ENCODE results near the gene FAHD2A. TPM values are rescaled to one million over a fixed set of nuclear protein-coding genes. Genes with fewer than 3 reads are reported as not detected.
"Not testable (repeated sequence)": the region's sequence is repeated elsewhere in the genome, so short reads cannot be mapped to it uniquely, and the experiment has no call there.

The FAHD2A gene
- polyA plus RNA-seq, 1 donor from 2014 or later: 11.9 TPM

- Mint-ChIP-seq H3K36me3 (peaks cover 1% of the 10 kb centered on the region), H3K4me3 (no peak overlapping the region), H3K27me3 (peaks cover 1% of the 10 kb centered on the region), H3K9me3 (no peaks in the 10 kb centered on the region), H3K27ac (no peak overlapping the region), H3K4me1 (no peaks in the 10 kb centered on the region)
Measured at GRCh38 chr2:95391641-95392310, 10.7 kb upstream of the FAHD2A start.

- peaks cover 1% of the 10 kb centered on the region for H3K27me3 Mint-ChIP-seq
- H3K4me1 Mint-ChIP-seq: no peaks in the 10 kb centered on the region
- no peak overlapping the region for H3K4me3 Mint-ChIP-seq
- H3K36me3 Mint-ChIP-seq: peaks cover 1% of the 10 kb centered on the region
- H3K9me3 Mint-ChIP-seq: no peaks in the 10 kb centered on the region
- peak overlapping the region in 1 of 3 donors; percentile 57 for H3K27ac Mint-ChIP-seq
Measured at GRCh38 chr2:95392320-95392719, 10.2 kb upstream of the FAHD2A start.

DNA sequence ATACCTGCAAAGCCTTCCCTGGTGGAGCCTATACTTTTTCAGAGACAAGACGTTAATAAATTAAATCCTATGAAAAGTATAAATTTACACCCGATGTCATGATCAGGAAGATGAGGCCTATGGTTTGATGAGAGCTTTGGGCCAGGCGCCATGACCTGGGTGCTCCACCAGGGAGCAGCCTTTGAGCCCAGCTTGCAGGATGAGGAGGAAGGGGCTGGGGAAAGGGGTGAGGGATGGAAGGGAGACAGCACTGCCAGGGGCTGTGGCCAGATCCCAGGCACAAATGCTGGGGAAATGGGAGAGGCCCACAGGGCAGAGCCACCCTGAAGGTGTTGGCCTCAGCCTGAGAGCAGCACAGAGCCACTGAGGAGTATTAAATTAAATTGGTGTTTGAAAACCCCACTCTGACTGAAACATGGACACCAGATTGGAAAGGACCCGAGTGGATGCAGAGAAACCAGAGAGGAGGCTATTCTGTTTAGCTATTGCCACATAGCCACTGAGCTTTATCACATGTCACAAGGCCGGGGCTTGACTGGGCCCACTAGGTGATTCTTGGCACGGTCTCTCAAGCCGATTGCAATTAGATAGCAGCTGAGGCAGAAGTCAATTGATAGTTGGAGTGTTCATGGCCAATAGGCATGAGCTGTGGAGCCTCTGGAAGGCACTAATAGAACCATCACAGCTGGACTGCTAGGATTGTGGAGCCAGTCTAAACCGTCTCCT lies 9.6 kb upstream of the FAHD2A start:
- Mint-ChIP-seq H3K36me3 (peaks cover 1% of the 10 kb centered on the region), H3K27me3 (peaks cover 1% of the 10 kb centered on the region), H3K27ac (peak overlapping the region in 1 of 3 donors; percentile 57), H3K4me3 (no peak overlapping the region), H3K9me3 (no peaks in the 10 kb centered on the region), H3K4me1 (no peaks in the 10 kb centered on the region)

DNA sequence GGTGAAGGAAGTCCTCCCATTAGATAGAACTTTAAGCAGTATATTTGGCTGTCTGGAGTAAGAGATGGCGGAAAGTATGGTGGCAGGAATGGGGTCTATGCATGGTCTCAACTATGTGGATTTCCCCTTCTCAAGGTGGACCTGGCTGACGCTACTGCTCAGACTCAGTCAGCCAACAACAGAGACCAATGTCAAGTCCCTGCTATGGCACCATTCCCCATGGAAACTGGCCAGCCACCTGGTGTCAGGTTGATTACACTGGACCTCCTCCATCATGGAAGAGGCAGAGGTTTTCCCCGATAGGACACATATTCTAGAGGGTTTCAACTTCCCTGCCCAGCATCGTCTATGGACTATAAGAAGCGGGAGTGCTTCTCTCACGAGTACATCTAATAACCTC lies 8.6 kb upstream of the FAHD2A start:
- Mint-ChIP-seq H3K27ac (no peak overlapping the region), H3K4me3 (no peak overlapping the region), H3K36me3 (peaks cover 1% of the 10 kb centered on the region), H3K4me1 (peaks cover 0 to 2% (median 0%) of the 10 kb centered on the region in 3 donors), H3K27me3 (no peaks in the 10 kb centered on the region), H3K9me3 (no peaks in the 10 kb centered on the region)

GRCh38 chr2:95399061-95399460 lies 3.4 kb upstream of the FAHD2A start:
- no peaks in the 10 kb centered on the region for H3K9me3 Mint-ChIP-seq
- H3K27ac Mint-ChIP-seq: no peak overlapping the region
- peaks cover 1% of the 10 kb centered on the region for H3K36me3 Mint-ChIP-seq
- no peak overlapping the region for H3K4me3 Mint-ChIP-seq
- H3K4me1 Mint-ChIP-seq: peaks cover 11 to 17% (median 14%) of the 10 kb centered on the region in 3 donors
- H3K27me3 Mint-ChIP-seq: no peaks in the 10 kb centered on the region

DNA sequence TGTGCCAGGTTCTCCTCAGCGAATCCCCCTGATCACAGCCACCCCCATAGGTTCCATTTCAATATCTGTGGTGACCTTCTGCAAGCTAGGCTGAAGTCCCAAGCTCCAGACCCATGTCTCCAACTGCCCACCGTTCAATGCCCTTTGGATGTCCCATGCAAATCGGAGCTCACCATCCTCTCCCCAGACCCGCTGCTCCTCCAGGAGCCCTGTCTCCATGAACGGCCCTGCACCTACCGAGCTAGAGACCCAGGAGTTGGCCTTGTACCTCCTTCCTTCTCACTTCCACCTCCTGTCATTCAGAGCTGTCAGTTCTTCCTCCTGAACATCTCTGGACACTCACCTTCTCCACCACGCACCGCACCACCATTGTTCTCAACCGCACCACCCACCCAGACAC lies 1.0 kb upstream of the FAHD2A start:
- H3K9me3 Mint-ChIP-seq: no peaks in the 10 kb centered on the region
- peaks cover 11 to 17% (median 14%) of the 10 kb centered on the region in 3 donors for H3K4me1 Mint-ChIP-seq
- H3K4me3 Mint-ChIP-seq: peak overlapping the region; percentile 97 to 99 (median 99)
- H3K36me3 Mint-ChIP-seq: peaks cover 1% of the 10 kb centered on the region
- no peaks in the 10 kb centered on the region for H3K27me3 Mint-ChIP-seq
- peak overlapping the region in 2 of 3 donors; percentile 85 to 89 for H3K27ac Mint-ChIP-seq

DNA sequence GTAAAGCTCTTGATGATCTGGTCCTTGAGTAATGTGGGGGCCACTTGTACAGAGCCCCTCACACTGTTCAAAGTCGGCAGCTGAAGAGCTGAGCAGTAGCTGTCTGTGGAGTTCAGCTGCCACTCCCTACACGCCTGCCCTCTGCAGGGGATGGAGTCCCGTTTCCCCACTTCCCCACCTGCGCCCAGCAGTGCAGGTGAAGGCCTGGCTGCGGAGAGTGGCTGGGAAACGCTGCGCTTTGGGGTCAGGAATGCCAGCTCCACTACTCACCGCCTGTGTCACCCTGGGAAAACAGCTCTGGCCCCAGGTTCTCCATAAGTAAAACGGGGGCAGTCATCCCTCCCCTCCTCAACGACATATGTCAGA lies 521 bp upstream of the FAHD2A start:
- H3K4me1 Mint-ChIP-seq: peaks cover 11 to 17% (median 14%) of the 10 kb centered on the region in 3 donors
- not testable (repeated sequence) for H3K9me3 Mint-ChIP-seq, H3K27me3 Mint-ChIP-seq, H3K36me3 Mint-ChIP-seq
- H3K4me3 Mint-ChIP-seq: peak overlapping the region; percentile 97 to 99 (median 99)
- H3K27ac Mint-ChIP-seq: peak overlapping the region; percentile 85 to 93 (median 93)

DNA sequence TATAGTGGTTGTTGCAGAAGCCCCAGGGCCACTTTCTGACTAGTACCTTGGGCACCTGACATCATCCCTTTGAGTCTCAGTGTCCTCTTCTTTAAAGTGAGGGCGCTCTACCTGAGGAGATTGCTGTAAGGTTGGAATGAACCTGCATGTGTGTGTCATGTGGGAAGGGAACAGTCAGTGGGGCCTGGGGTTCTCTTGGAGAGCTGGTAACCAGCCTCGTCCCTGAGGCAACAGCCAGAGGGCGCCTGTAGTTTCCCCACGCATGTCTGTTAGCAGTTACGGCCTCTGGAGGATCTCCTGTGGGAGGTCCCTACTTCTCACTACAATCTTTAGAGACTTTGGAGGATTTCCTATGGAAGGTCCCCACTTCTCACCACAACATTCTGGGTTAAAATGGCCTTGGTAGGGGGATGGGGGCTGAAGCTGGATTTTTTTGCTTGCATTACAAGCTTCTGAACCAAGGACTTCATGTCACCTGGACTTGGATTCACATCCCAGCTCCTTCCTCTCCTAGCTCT lies 755 bp downstream of the FAHD2A start:
- Mint-ChIP-seq H3K4me1 (peaks cover 11 to 17% (median 14%) of the 10 kb centered on the region in 3 donors), H3K4me3 (peak overlapping the region; percentile 97 to 99 (median 99))

DNA sequence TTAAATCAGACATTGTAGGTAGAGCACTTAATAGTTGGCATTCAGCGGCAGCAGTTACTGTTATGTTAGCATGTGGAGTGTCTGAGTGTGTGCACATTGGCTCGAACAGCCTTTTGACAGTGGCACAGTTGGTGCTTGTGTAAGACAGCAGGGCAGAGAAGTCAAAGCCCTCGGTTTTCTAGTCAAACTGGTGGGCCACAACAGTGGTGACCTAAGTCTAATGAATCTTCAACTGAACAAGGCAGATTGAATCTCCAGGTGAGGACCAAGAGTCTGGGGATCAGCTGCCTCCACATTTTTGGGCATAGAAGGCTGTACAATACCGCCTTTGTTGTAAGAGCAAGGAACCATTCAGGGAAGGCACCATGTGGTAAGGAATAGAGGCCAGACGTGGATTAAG lies 1.3 kb downstream of the FAHD2A start:
- peak overlapping the region; percentile 97 to 99 (median 99) for H3K4me3 Mint-ChIP-seq
- H3K27ac Mint-ChIP-seq, H3K9me3 Mint-ChIP-seq, H3K36me3 Mint-ChIP-seq, H3K27me3 Mint-ChIP-seq: not testable (repeated sequence)
- H3K4me1 Mint-ChIP-seq: peaks cover 11 to 17% (median 13%) of the 10 kb centered on the region in 3 donors

More for the DNA sequence above, 755 bp downstream of the FAHD2A start:
- H3K9me3 Mint-ChIP-seq, H3K27me3 Mint-ChIP-seq, H3K36me3 Mint-ChIP-seq: not testable (repeated sequence)
- peak overlapping the region; percentile 85 to 93 (median 93) for H3K27ac Mint-ChIP-seq

DNA sequence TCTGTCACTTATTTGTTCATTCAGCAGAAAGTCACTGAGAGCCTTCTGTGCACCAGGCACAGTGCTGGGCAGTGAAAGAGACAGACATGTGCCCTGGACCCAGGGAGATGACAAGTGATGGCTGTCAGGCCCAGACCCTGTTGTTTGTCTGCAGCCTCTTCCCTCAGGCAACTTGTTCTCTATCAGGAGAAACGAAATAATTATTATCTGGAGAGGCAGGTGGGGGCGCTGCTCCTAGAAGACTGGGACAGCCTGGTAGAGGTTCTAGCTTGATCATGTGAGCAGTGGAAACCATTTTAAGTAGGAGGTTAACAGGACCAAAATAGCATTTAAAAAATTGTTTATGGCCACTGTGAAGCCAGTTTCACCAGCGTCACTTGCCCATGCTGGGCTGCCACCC lies 2.2 kb downstream of the FAHD2A start:
- not testable (repeated sequence) for H3K9me3 Mint-ChIP-seq, H3K36me3 Mint-ChIP-seq, H3K27me3 Mint-ChIP-seq, H3K4me3 Mint-ChIP-seq, H3K27ac Mint-ChIP-seq
- H3K4me1 Mint-ChIP-seq: peaks cover 11 to 15% (median 13%) of the 10 kb centered on the region in 3 donors

DNA sequence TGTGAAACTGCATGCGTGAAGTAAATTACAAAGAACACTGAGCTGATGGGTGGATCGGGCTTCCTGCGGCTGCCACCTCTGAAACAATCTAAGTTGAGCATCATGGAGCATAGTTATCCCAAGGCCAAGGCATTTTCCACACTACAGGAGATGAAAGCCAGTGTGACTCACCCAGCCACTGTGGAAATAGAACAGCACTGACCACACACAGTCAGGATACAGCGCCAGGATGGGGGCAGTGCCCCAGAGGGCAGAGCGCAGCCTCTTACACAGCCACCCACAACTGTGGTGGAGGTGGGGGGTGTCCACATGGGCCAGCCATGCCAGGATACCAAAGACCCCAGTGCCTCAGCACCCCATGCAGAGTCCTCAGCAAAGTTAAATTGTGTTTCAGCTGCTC lies 8.7 kb downstream of the FAHD2A start:
- not testable (repeated sequence) for H3K9me3 Mint-ChIP-seq, H3K4me3 Mint-ChIP-seq, H3K27ac Mint-ChIP-seq, H3K36me3 Mint-ChIP-seq, H3K4me1 Mint-ChIP-seq, H3K27me3 Mint-ChIP-seq

- H3K36me3 Mint-ChIP-seq, H3K9me3 Mint-ChIP-seq, H3K4me1 Mint-ChIP-seq, H3K27me3 Mint-ChIP-seq: not testable (repeated sequence)
- Mint-ChIP-seq H3K27ac (peak overlapping the region in 1 of 3 donors; percentile 80), H3K4me3 (peak overlapping the region in 1 of 4 donors; percentile 19)
Measured at GRCh38 chr2:95414015-95414594, 11.6 kb downstream of the FAHD2A start.

DNA sequence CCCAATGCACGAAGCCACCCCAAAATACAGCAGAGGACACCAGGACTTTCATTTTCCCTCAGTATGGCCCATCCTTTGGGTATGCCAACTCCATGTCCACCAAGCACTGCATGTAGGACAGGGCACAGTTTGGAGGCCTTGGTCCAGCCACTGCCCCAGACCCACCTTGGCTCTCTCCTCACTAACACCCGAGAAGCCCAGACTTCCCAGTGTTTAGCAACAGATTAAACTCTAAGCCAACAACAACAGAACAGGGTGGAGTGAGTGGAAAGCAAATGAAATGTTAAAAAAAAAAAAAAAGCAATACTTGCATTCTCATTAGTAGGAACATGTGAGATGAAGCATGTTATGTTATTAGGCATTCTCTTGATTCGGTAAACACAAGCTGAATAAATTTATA lies 12.6 kb downstream of the FAHD2A start:
- H3K4me1 Mint-ChIP-seq, H3K9me3 Mint-ChIP-seq, H3K4me3 Mint-ChIP-seq, H3K27me3 Mint-ChIP-seq, H3K36me3 Mint-ChIP-seq, H3K27ac Mint-ChIP-seq: not testable (repeated sequence)

GRCh38 chr2:95415561-95415960 lies 13.1 kb downstream of the FAHD2A start:
- not testable (repeated sequence) for H3K4me1 Mint-ChIP-seq, H3K4me3 Mint-ChIP-seq, H3K27ac Mint-ChIP-seq, H3K27me3 Mint-ChIP-seq, H3K36me3 Mint-ChIP-seq, H3K9me3 Mint-ChIP-seq

DNA sequence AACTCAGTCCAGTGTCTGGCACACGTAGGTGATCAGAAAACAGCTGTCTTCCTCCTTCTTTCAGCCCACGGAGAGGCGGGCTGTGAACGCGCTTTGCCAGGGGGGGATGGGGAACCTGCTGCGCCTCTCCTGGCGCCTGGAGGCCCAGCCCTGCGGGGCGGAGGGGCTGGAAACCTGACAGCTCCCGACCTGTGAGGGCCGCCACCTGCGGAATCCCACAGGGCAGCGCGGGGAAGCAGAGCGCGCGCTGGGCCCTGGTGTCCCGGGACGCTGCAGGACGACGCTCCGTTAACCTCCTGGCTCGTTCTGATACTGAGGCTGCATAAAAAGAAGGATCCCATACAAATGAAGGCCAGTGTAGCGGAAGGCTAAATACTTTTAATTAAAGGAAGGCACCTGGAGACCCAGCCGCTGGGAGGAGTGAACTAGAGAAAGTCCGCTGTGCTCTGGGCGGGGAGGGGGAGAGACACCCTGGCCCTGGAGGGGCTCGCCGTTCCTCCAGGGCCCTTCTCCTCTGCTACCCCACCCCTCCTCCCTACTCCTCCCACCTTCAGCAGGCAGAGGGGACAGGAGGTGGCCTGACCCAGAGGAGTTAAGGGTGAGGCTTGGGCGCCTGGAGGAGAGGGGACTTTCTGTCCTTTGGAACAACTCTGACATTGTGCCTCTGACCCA lies 24.8 kb downstream of the FAHD2A start:
- not testable (repeated sequence) for H3K9me3 Mint-ChIP-seq, H3K4me1 Mint-ChIP-seq, H3K4me3 Mint-ChIP-seq, H3K36me3 Mint-ChIP-seq, H3K27ac Mint-ChIP-seq, H3K27me3 Mint-ChIP-seq
